ENCODE data around the gene EPS15. TPM values are rescaled to one million over a fixed set of nuclear protein-coding genes. Genes with fewer than 3 reads are reported as not detected.

Gene EPS15
- total and polyA plus RNA-seq, 10 of the 15 experiments (the other 5 are each of a cell fraction or from before 2014, with no cell fraction given) = 24.7 to 87.8 (median 56.3) TPM

DNA sequence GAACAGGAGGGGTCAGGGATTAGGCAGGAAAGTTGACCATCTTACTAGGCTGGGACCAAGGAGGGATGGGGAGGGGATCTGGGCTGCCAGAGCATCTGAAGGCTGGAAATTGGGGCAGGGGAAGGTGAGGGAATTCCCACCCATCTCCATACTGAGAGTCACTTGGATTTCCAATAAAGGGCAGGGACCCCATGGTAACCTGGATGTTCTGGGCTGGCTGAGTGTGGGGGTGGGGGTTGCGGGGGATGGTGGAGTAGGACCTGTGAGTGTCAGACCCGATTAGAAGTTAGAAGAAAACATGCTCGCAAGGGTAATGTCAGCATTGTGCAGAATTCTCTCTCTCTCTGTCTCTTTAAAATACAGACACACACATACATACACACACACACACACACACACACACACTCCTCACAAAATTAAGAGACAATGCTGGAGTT is 40.0 kb upstream of the EPS15 start (continued):
- TF ChIP-seq SMARCA5 (IDR thresholded peaks at IDR 0.05) (no peak), BCL11A (IDR thresholded peaks at IDR 0.05; ENCODE audit: low read depth, low read length) (no peak), PAX5 (IDR thresholded peaks at IDR 0.05; ENCODE audit: borderline replicate concordance, low read depth, low read length) (no peak)

DNA sequence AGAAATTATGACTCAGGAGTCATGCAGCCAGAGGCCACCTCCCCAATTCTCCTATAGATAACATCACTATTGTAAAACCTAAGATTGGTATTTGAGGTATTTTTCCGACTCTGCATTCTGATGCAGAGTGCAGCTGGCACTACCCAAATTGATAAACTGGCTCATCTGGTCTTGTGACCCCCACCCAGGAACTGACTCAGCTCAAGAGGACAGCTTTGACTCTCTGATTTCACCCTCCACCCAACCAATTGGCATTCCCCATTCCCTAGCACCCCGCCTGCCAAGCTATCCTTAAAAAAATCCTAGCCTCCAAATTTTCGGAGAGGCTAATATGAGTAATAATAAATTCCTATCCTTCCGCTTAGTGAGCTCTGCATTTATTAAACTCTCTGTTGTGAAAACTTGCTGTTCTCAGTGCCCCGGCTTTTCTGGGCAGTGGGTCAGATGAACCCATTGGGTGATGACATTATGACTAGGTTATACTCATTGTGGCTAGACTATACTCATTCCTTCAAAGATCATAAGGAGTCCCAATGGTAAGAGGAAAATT is 39.4 kb upstream of the EPS15 start:
- Histone ChIP-seq H3K9ac (ENCODE audit: control insufficient read depth, insufficient read depth, low read length) (no peak overlapping the region), H3K4me1 (ENCODE audit: control insufficient read depth, insufficient read depth, low read length) (no peaks in the 10 kb centered on the region), H3K79me2 (ENCODE audit: control insufficient read depth, insufficient read depth, low read length) (no peaks in the 10 kb centered on the region), H3K27me3 (replicated peaks in 1 of 2; ENCODE audit: control insufficient read depth in 2 of 2, insufficient read depth in 2 of 2, low read length in 1 of 2) (no peaks in the 10 kb centered on the region), H3K36me3 (ENCODE audit: control insufficient read depth in 2 of 2, insufficient read depth in 2 of 2, low read length in 1 of 2) (no peaks in the 10 kb centered on the region), H3K4me2 (ENCODE audit: control insufficient read depth, insufficient read depth) (no peak overlapping the region), H4K20me1 (ENCODE audit: control insufficient read depth, insufficient read depth) (no peaks in the 10 kb centered on the region), H3K9me3 (replicated peaks; ENCODE audit: control insufficient read depth, insufficient read depth, low read length) (no peaks in the 10 kb centered on the region), H3K27ac (ENCODE audit: control insufficient read depth, insufficient read depth) (no peak overlapping the region), H2AFZ (ENCODE audit: control insufficient read depth, low read depth, low read length) (no peak overlapping the region), H3K4me3 (no peak overlapping the region)
- ChIA-PET CTCF (no interaction called here), RAD21 (ENCODE audit: unreplicated experiment) (no interaction called here), POLR2A (no interaction called here), SMC1A (ENCODE audit: uncharacterized antibody, unreplicated experiment) (no interaction called here)
- intact Hi-C loops (cut with micrococcal nuclease; ENCODE audit: unreplicated experiment) (no loop called here), in situ Hi-C loops (cut with MboI) (no loop called here)
- 22% methylated on average over 5 of the region's 5 CpGs for WGBS (ENCODE audit: insufficient coverage, insufficient replicate concordance, low lambda C conversion rate, missing lambda C conversion rate)
- peak; percentile 58 for ATAC-seq
- BruUV-seq (replicated peaks) = no TSS peak
- no peak for DNase-seq (ENCODE audit: low read depth, low spot score)
- peak; percentile 15; the same call in 1 of the 2 replicates for TF ChIP-seq FOXM1 (IDR thresholded peaks at IDR 0.05; ENCODE audit: low read depth, low read length)
- TF ChIP-seq, protein P1, sequence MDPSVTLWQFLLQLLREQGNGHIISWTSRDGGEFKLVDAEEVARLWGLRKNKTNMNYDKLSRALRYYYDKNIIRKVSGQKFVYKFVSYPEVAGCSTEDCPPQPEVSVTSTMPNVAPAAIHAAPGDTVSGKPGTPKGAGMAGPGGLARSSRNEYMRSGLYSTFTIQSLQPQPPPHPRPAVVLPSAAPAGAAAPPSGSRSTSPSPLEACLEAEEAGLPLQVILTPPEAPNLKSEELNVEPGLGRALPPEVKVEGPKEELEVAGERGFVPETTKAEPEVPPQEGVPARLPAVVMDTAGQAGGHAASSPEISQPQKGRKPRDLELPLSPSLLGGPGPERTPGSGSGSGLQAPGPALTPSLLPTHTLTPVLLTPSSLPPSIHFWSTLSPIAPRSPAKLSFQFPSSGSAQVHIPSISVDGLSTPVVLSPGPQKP (IDR thresholded peaks at IDR 0.05; ENCODE audit: low read depth, low read length) = no peak
- no peak for TF ChIP-seq KLF5 (IDR thresholded peaks at IDR 0.05; ENCODE audit: partially characterized antibody)
- no peak for TF ChIP-seq BRCA1 (IDR thresholded peaks at IDR 0.05; ENCODE audit: low read depth, low read length)
- no peak for TF ChIP-seq MEF2B (IDR thresholded peaks at IDR 0.05; ENCODE audit: partially characterized antibody, poor library complexity, severe bottlenecking)
- TF ChIP-seq ESRRA (IDR thresholded peaks at IDR 0.05; ENCODE audit: low read length) = no peak
- no peak for TF ChIP-seq BHLHE40 (IDR thresholded peaks at IDR 0.05; ENCODE audit: borderline replicate concordance in 1 of 2, low read depth in 2 of 2, low read length in 1 of 2)
- TF ChIP-seq JUNB (IDR thresholded peaks at IDR 0.05) = peak; percentile 55
- TF ChIP-seq POLR2AphosphoS2 (IDR thresholded peaks at IDR 0.05; ENCODE audit: low read depth, low read length) = no peak
- FAIRE-seq = no peak
